Esophagus muscularis mucosa (tissue), 4 donors: ENCODE results near the gene ARSG. TPM values are rescaled to one million over a fixed set of nuclear protein-coding genes. Genes with fewer than 3 reads are reported as not detected.
"Not testable (repeated sequence)": the region's sequence is repeated elsewhere in the genome, so short reads cannot be mapped to it uniquely, and the experiment has no call there.

ENCODE experiments used
- DNase-seq: peaks from one replicate; pipeline ENCODE4 v3.0.0-alpha.2; 2017; ENCODE audit errors: extremely low spot score
- H3K27ac ChIP-seq, 4 donors: fragments of 200-600 bp; sonication (generic); replicated peaks in 1 of 4; 1 replicate in 3 of 4; 2 replicates in 1 of 4; pipeline ENCODE4 v1.5.1; 2016 to 2019; ENCODE audit warnings: mild to moderate bottlenecking in 1 of 4
- H3K27me3 ChIP-seq, 4 donors: fragments of 200-600 bp; sonication (generic); one replicate each; pipeline versions ENCODE4 v1.5.1 to v1.6.0; 2016 to 2019
- H3K36me3 ChIP-seq, 4 donors: fragments of 200-600 bp; sonication (generic); one replicate each; pipeline ENCODE4 v1.5.1; 2016 to 2019
- H3K4me1 ChIP-seq, 4 donors: fragments of 200-600 bp; sonication (generic); one replicate each; pipeline ENCODE4 v1.5.1; 2016 to 2019
- H3K4me3 ChIP-seq, 4 donors: fragments of 200-600 bp; sonication (generic); 1 replicate in 2 of 4; 2 replicates in 2 of 4; pipeline ENCODE4 v1.5.1; 2016 to 2019; ENCODE audit warnings: mild to moderate bottlenecking in 4 of 4, moderate library complexity in 1 of 4
- H3K9me3 ChIP-seq, 4 donors: fragments of 200-600 bp; sonication (generic); 1 replicate in 3 of 4; 2 replicates in 1 of 4; pipeline ENCODE4 v1.5.1; 2016 to 2019
- CTCF ChIP-seq, 3 experiments: fragments of 200-600 bp in 2 of 3; fragments of 450-650 bp in 1 of 3; sonication (generic) in 2 of 3; IDR thresholded peaks; one replicate each; pipeline ENCODE4 v1.5.1; 2017 to 2019; ENCODE audit warnings: antibody characterized with exemption in 3 of 3, mild to moderate bottlenecking in 2 of 3, moderate library complexity in 1 of 3
- EP300 ChIP-seq: sonication (generic); formaldehyde crosslinking; IDR thresholded peaks from one replicate; pipeline ENCODE4 v1.6.1; 2017; ENCODE audit warnings: antibody characterized with exemption
- POLR2A ChIP-seq: fragments of 450-650 bp; IDR thresholded peaks from one replicate; pipeline ENCODE4 v1.6.1; 2017; ENCODE audit warnings: antibody characterized with exemption, moderate library complexity, mild to moderate bottlenecking, low read depth
- POLR2AphosphoS5 ChIP-seq, 2 donors: sonication (generic); formaldehyde crosslinking; IDR thresholded peaks; one replicate each; pipeline ENCODE4 v1.6.1; 2017; ENCODE audit warnings: antibody characterized with exemption in 2 of 2
- WGBS: methylation state at CpG from one replicate; pipeline ENCODE4 v1.1.5; 2018; 5-methylcytosine and 5-hydroxymethylcytosine counted together
- intact Hi-C: fragments of 100-400 bp; cut with DNase I; formaldehyde crosslinking; loops from one replicate; pipeline ENCODE4 v1.15.1; 2023
- total RNA-seq, 4 donors: library from RNA; depleted of rRNA; stranded (reverse); fragments of >200 nt; gene quantifications; one replicate each; pipeline versions ENCODE4 v1.1.0 to v1.2.1, GENCODE V29; 2016

The ARSG gene
- total RNA-seq, 4 donors from 2014 or later, result 1.7 to 4.9 (median 2.8) TPM

- WGBS, result 77% methylated on average over 4 of the region's 4 CpGs
- no peak overlapping the region for H3K4me3 ChIP-seq
- no peak for DNase-seq
- no peaks in the 10 kb centered on the region for H3K27me3 ChIP-seq
- TF ChIP-seq POLR2AphosphoS5 (IDR thresholded peaks at IDR 0.05) (no peak), POLR2A (no peak)
- H3K9me3 ChIP-seq, result peaks cover 0 to 21% (median 16%) of the 10 kb centered on the region in 4 donors
- H3K4me1 ChIP-seq, result no peaks in the 10 kb centered on the region
- intact Hi-C loops, result no loop called here
- no peak overlapping the region for H3K27ac ChIP-seq
- no peaks in the 10 kb centered on the region for H3K36me3 ChIP-seq
Measured at GRCh38 chr17:68328676-68329075, 37.4 kb downstream of the ARSG start.

- Histone ChIP-seq H3K36me3 (no peaks in the 10 kb centered on the region), H3K4me1 (no peaks in the 10 kb centered on the region), H3K4me3 (no peak overlapping the region), H3K9me3 (peaks cover 0 to 21% (median 16%) of the 10 kb centered on the region in 4 donors), H3K27me3 (no peaks in the 10 kb centered on the region), H3K27ac (no peak overlapping the region)
- intact Hi-C loops, result no loop called here
- WGBS, result 99% methylated on average over 5 of the region's 7 CpGs
- TF ChIP-seq EP300 (no peak), CTCF (IDR thresholded peaks at IDR 0.05) (no peak), POLR2A (no peak), POLR2AphosphoS5 (IDR thresholded peaks at IDR 0.05) (no peak)
- DNase-seq, result no peak
Measured at GRCh38 chr17:68329331-68329730, 38.0 kb downstream of the ARSG start.

DNA sequence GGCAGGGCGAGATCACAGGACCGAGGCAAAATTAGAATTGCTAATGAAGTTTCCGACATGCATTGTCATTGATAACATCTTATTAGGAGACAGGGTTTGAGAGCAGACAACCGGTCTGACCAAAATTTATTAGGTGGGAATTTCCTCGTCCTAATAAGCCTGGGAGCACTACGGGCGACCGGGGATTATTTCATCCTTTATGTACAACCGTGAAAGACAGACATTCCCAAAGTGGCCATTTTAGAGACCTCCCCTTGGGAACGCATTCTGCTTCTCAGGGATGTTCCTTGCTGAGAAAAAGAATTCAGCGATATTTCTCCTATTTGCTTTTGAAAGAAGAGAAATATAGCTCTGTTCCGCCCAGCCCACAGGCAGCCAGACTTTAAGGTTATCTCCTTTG, 40.6 kb downstream of the ARSG start:
- WGBS, result 87% methylated on average over 12 of the region's 12 CpGs
- H3K27me3 ChIP-seq, intact Hi-C loops: not testable (repeated sequence)

DNA sequence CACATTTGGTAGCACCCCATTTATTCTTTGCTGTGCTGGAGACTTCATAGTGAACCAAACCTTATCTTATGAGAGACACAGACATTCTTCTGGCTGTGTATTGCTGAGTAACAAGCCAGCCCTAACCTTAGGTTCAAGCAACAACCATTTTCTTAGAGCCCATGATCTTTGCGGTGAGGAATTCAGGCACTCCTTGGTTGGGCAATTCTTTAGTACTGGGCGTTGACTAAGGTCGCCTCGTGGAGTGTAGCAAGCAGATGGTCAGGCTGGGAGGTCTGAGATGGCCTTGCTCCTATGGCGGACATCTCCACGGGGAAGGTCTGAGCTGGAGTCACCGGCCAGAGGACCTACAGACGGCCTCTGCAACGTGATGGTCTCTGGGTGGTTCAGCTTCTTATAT, 43.1 kb downstream of the ARSG start:
- Histone ChIP-seq H3K9me3 (peaks cover 0 to 21% (median 16%) of the 10 kb centered on the region in 4 donors), H3K4me3 (no peak overlapping the region), H3K36me3 (no peaks in the 10 kb centered on the region), H3K27ac (no peak overlapping the region), H3K27me3 (no peaks in the 10 kb centered on the region), H3K4me1 (no peaks in the 10 kb centered on the region)
- no peak for DNase-seq
- TF ChIP-seq EP300 (no peak), POLR2AphosphoS5 (IDR thresholded peaks at IDR 0.05) (no peak), POLR2A (no peak), CTCF (IDR thresholded peaks at IDR 0.05) (no peak)
- WGBS, result 84% methylated on average over 7 of the region's 9 CpGs
- intact Hi-C loops, result no loop called here

More for the DNA sequence above, 40.6 kb downstream of the ARSG start:
- not testable (repeated sequence) for H3K36me3 ChIP-seq, H3K27ac ChIP-seq, H3K4me3 ChIP-seq, DNase-seq, H3K4me1 ChIP-seq
- H3K9me3 ChIP-seq, result peaks cover 0 to 21% (median 16%) of the 10 kb centered on the region in 4 donors

DNA sequence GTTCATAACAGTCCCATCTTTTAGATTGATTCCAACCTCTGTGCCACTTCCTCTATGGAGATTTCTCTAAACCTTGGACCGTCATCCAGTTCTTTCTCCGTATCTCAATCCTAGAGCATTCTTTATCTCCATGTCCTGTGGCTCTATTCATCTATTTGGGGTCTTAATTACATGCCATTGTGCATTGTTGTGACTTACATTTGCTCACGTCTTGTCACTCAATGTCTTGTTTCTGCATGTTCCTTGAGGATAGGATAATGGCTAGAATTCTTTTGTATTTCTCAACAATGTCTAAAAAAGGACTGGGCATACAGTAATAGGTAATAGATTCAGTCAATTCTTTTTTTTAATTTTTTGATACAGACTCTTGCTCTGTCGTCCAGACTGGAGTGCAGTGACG, 50.2 kb downstream of the ARSG start:
- TF ChIP-seq CTCF (IDR thresholded peaks at IDR 0.05) (no peak), POLR2AphosphoS5 (IDR thresholded peaks at IDR 0.05) (no peak), EP300 (no peak), POLR2A (no peak)

GRCh38 chr17:68343976-68344375, 52.7 kb downstream of the ARSG start:
- Histone ChIP-seq H3K27ac (no peak overlapping the region), H3K27me3 (no peaks in the 10 kb centered on the region), H3K9me3 (no peaks in the 10 kb centered on the region), H3K4me3 (no peak overlapping the region), H3K36me3 (peaks cover 0 to 3% (median 0%) of the 10 kb centered on the region in 4 donors), H3K4me1 (no peaks in the 10 kb centered on the region)
- WGBS, result 73% methylated on average over 5 of the region's 5 CpGs
- TF ChIP-seq EP300 (no peak), CTCF (IDR thresholded peaks at IDR 0.05) (no peak), POLR2AphosphoS5 (IDR thresholded peaks at IDR 0.05) (no peak), POLR2A (no peak)
- DNase-seq, result no peak
- intact Hi-C loops, result no loop called here

More for the DNA sequence above, 50.2 kb downstream of the ARSG start:
- H3K4me3 ChIP-seq, result no peak overlapping the region
- H3K27me3 ChIP-seq, result no peaks in the 10 kb centered on the region
- 86% methylated on average over 5 of the region's 5 CpGs for WGBS
- DNase-seq, result no peak
- no peaks in the 10 kb centered on the region for H3K4me1 ChIP-seq
- no peaks in the 10 kb centered on the region for H3K9me3 ChIP-seq
- peaks cover 0 to 3% (median 0%) of the 10 kb centered on the region in 4 donors for H3K36me3 ChIP-seq
- intact Hi-C loops, result no loop called here
- H3K27ac ChIP-seq, result no peak overlapping the region
